ENCODE results near the gene UBAC2. TPM values are rescaled to one million over a fixed set of nuclear protein-coding genes. Genes with fewer than 3 reads are reported as not detected.

UBAC2 gene
- polyA plus RNA-seq, 3 donors = 59.6 to 113 (median 96.7) TPM

DNA sequence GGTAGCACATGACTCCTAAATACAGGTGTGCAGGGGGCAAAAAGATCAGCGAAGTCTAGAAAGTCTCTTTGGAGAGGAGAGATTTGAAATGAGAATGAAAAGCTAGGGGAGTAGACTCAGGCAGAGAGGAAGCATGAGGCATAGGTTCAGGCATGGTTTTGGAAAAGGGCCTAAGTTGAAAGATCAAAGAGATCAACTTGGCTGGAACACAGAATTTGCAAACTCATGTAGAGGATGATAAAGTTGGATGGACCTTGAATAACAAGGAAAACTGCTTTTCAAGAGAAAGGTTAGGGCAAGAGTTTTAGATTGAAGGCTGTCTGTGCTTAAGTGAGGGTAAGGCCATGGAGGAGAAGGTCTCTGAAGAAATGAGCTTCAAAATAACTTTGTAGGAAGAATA, 47.4 kb upstream of the UBAC2 start:
- peaks cover 0 to 34% (median 14%) of the 10 kb centered on the region in 7 donors for H3K9me3 Mint-ChIP-seq
- H3K27ac ChIP-seq (ENCODE audit: low read depth in 1 of 2, low read length in 2 of 2) = no peak overlapping the region
- H3K36me3 Mint-ChIP-seq = peaks cover 0 to 9% of the 10 kb centered on the region in 2 donors
- H3K9ac ChIP-seq (ENCODE audit: insufficient read depth, low read length, poor library complexity, severe bottlenecking) = no peak overlapping the region
- H3K4me3 Mint-ChIP-seq = peak overlapping the region in 1 of 2 donors; percentile 89
- H3K79me2 ChIP-seq (ENCODE audit: insufficient read depth, low read length) = no peaks in the 10 kb centered on the region
- WGBS (ENCODE audit: insufficient coverage) = 100% methylated on average over 1 of the region's 1 CpG
- peaks cover 14% of the 10 kb centered on the region for H4K20me1 ChIP-seq (ENCODE audit: insufficient read depth, low read length)
- no peak overlapping the region for H3K4me3 ChIP-seq (replicated peaks in 1 of 3; ENCODE audit: low read depth in 2 of 3, low read length in 3 of 3)
- H3K27me3 Mint-ChIP-seq (ENCODE audit: low read depth in 3 of 3) = peaks cover 96 to 100% (median 99%) of the 10 kb centered on the region in 3 donors
- no peak overlapping the region for H3K4me2 ChIP-seq (replicated peaks; ENCODE audit: extremely low read depth, low read length, poor library complexity, severe bottlenecking)
- peaks cover 12% of the 10 kb centered on the region for H3K4me1 Mint-ChIP-seq
- peaks cover 9 to 10% of the 10 kb centered on the region in 2 donors for H3K4me1 ChIP-seq (ENCODE audit: control insufficient read depth in 1 of 2, insufficient read depth in 2 of 2, low read length in 2 of 2)
- no peak overlapping the region for H3K27ac Mint-ChIP-seq
- H3K27me3 ChIP-seq (ENCODE audit: control insufficient read depth in 2 of 2, insufficient read depth in 2 of 2, low read length in 2 of 2) = peaks cover 91 to 100% of the 10 kb centered on the region in 2 donors
- H2AFZ ChIP-seq (ENCODE audit: insufficient read depth, low read depth, low read length, poor library complexity, severe bottlenecking) = no peak overlapping the region
- H3K36me3 ChIP-seq (replicated peaks in 1 of 2; ENCODE audit: control insufficient read depth in 1 of 2, insufficient read depth in 2 of 2, low read length in 2 of 2) = no peaks in the 10 kb centered on the region
- H3K9me3 ChIP-seq (replicated peaks in 1 of 2; ENCODE audit: control insufficient read depth in 1 of 2, insufficient read depth in 1 of 2, low read length in 2 of 2) = peaks cover 4 to 52% of the 10 kb centered on the region in 2 donors
- TF ChIP-seq, protein P1, sequence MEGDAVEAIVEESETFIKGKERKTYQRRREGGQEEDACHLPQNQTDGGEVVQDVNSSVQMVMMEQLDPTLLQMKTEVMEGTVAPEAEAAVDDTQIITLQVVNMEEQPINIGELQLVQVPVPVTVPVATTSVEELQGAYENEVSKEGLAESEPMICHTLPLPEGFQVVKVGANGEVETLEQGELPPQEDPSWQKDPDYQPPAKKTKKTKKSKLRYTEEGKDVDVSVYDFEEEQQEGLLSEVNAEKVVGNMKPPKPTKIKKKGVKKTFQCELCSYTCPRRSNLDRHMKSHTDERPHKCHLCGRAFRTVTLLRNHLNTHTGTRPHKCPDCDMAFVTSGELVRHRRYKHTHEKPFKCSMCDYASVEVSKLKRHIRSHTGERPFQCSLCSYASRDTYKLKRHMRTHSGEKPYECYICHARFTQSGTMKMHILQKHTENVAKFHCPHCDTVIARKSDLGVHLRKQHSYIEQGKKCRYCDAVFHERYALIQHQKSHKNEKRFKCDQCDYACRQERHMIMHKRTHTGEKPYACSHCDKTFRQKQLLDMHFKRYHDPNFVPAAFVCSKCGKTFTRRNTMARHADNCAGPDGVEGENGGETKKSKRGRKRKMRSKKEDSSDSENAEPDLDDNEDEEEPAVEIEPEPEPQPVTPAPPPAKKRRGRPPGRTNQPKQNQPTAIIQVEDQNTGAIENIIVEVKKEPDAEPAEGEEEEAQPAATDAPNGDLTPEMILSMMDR (IDR thresholded peaks at IDR 0.05) = no peak
- DNase-seq = no peak
- intact Hi-C loops (cut with micrococcal nuclease) = loop anchor here in 1 of 2 donors (10.0 kb wide), 1 partner anchor 108 kb away; no protein-coding TSS in a partner anchor

DNA sequence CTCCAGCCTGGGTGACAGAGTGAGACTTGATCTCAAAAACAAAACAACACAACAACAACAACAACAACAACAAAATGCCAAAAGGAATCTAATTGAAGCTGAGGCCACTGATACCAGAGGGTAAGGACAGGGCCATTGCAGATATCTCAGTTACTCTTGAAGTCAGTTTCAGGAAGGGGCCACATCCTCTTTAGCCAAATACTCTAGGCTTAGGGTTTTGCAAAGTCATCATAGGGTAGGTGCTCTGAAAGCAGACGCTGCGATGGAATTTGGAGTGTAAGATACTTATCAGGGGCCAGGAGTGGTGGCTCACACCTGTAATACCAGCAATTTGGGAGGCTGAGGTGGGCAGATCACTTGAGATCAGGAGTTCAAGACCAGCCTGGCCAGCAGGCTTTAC, 46.6 kb upstream of the UBAC2 start:
- H3K27ac ChIP-seq (ENCODE audit: low read depth in 1 of 2, low read length in 2 of 2) = no peak overlapping the region
- peaks cover 4 to 55% of the 10 kb centered on the region in 2 donors for H3K9me3 ChIP-seq (replicated peaks in 1 of 2; ENCODE audit: control insufficient read depth in 1 of 2, insufficient read depth in 1 of 2, low read length in 2 of 2)
- no peak overlapping the region for H3K4me2 ChIP-seq (replicated peaks; ENCODE audit: extremely low read depth, low read length, poor library complexity, severe bottlenecking)
- H3K36me3 ChIP-seq (replicated peaks in 1 of 2; ENCODE audit: control insufficient read depth in 1 of 2, insufficient read depth in 2 of 2, low read length in 2 of 2) = no peaks in the 10 kb centered on the region
- intact Hi-C loops (cut with micrococcal nuclease) = loop anchor here in 1 of 2 donors (10.0 kb wide), 1 partner anchor 109 kb away; no protein-coding TSS in a partner anchor
- H3K79me2 ChIP-seq (ENCODE audit: insufficient read depth, low read length) = no peaks in the 10 kb centered on the region
- H4K20me1 ChIP-seq (ENCODE audit: insufficient read depth, low read length) = peaks cover 14% of the 10 kb centered on the region
- peaks cover 9 to 10% of the 10 kb centered on the region in 2 donors for H3K4me1 ChIP-seq (ENCODE audit: control insufficient read depth in 1 of 2, insufficient read depth in 2 of 2, low read length in 2 of 2)
- TF ChIP-seq, protein P1 (IDR thresholded peaks at IDR 0.05) = no peak
- H3K4me3 ChIP-seq (replicated peaks in 1 of 3; ENCODE audit: low read depth in 2 of 3, low read length in 3 of 3) = no peak overlapping the region
- H3K4me1 Mint-ChIP-seq = peaks cover 12% of the 10 kb centered on the region
- no peak overlapping the region for H2AFZ ChIP-seq (ENCODE audit: insufficient read depth, low read depth, low read length, poor library complexity, severe bottlenecking)
- WGBS (ENCODE audit: insufficient coverage) = 0% methylated on average over 2 of the region's 2 CpGs
- peaks cover 0 to 36% (median 13%) of the 10 kb centered on the region in 7 donors for H3K9me3 Mint-ChIP-seq
- H3K27me3 ChIP-seq (ENCODE audit: control insufficient read depth in 2 of 2, insufficient read depth in 2 of 2, low read length in 2 of 2) = peaks cover 91 to 100% of the 10 kb centered on the region in 2 donors
- H3K4me3 Mint-ChIP-seq = peak overlapping the region in 1 of 2 donors; percentile 89
- H3K27me3 Mint-ChIP-seq (ENCODE audit: low read depth in 3 of 3) = peaks cover 96 to 100% (median 99%) of the 10 kb centered on the region in 3 donors
- H3K27ac Mint-ChIP-seq = peak overlapping the region in 1 of 7 donors; percentile 49
- H3K9ac ChIP-seq (ENCODE audit: insufficient read depth, low read length, poor library complexity, severe bottlenecking) = no peak overlapping the region
- peaks cover 0 to 9% of the 10 kb centered on the region in 2 donors for H3K36me3 Mint-ChIP-seq
- DNase-seq = peak; percentile 33 to 46 (median 43)

All from CD14-positive monocyte (primary cell).